Measurements from ENCODE around the gene PROCR.
"Not testable (repeated sequence)": the region's sequence is repeated elsewhere in the genome, so short reads cannot be mapped to it uniquely, and the experiment has no call there.

Gene PROCR

GRCh38 chr20:35171753-35172433, at the start of gene PROCR:
Gene PROCR, plus strand, starts transcription at chr20:35172072. Its CDS starts 83 bp downstream, at chr20:35172155.
- DNase-seq: peak; percentile 87

- no peak for DNase-seq
Measured at GRCh38 chr20:35122756-35123405, 49.0 kb upstream of the PROCR start.

DNA sequence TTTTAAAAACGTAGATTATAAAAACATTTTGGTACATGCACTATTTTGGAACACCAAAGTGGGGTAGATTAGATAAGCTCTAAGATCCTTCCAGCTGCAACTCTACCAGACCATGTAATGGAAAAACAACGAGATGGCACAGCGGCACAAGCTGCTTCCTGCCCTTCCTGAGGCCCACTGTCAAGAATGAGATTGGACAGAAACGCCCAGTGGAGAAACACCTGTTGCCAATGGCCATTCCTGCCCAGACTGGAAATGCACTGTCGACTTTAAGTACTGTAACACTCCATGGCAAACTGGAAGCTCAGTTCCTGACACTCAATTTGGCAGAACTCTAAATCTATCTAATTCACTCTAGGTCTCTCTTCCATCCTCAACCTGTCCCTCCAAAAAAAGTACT, 46.1 kb upstream of the PROCR start:
- no peak for DNase-seq

DNA sequence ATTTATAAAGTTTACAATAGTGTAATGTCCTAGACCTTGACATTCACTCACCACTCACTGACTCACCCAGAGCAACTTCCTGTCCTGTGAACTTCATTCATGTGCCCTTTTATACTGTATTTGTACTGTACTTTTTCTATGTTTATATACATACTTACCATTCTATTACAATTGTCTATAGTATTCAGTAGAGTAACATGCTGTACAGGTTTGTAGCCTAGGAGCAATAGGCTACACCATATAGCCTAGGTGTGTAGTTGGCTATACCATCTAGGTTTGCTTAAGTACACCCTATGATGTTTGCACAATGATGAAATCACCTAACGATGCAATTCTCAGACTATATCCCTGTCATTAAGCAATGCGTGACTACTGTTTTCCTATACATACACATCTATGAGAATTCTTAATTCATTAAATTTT, 42.2 kb upstream of the PROCR start:
- peak; percentile 37 for DNase-seq

- no peak for DNase-seq
Measured at GRCh38 chr20:35131934-35132333, 39.9 kb upstream of the PROCR start.

- no peak for DNase-seq
Measured at GRCh38 chr20:35133031-35133430, 38.8 kb upstream of the PROCR start.

DNA sequence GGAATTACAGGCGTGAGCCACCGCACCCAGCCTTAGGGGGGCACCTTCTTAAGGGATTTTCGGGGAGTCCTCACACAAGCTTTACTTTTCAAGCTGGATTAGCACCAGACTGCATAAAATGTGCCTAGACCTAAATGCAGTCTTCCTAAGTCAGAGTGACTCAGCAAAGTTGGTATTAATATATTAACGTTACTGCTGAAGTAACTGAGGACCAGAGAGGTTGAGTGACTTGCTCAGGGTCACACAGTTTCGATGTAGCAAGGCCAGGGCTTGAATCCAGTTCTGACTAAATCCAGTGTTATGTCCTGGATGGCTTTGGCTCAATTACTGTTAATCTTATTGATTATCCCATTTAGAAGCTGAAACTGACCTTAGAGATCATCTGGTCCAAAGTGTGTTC, 38.1 kb upstream of the PROCR start:
- no peak for DNase-seq

DNA sequence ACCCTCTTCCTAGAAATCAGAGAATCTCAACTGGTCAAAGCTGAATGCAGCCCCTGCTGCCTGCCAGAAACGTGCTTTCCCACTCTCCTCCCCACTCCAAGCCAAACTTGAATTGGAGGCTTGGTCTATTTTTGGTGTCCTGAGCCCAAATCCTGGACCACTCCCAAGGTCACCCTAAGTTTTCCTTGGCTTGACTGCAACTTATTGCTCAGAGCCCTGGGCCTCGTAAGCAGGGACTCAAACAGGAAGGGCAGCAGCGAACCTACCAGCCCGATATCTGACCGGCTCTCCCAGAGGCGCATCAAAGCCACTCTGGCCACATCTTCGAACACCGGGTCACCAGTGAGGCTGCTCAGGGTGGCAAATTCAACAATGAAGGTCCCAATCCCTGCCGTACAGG, 37.4 kb upstream of the PROCR start:
- no peak for DNase-seq

DNA sequence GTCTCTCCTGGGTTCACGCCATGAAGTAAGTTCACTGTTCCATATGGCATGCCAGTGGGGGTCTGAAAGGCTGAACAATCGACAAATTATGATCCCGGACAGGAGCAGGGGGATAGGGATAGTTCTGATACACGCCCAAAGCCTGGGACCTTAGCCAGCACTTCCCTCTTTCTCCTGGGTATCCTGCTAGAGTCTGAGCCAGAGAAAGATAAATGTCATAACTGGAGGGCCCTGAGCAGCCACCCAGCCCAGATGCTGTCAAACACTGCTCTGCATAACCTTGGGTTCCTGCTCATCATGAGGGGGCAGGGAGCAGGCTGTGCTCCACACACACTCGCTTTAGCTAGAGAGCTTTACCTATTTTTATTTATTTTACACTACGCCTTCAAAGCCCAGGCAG, 37.0 kb upstream of the PROCR start:
- DNase-seq: no peak

- peak; percentile 39 for DNase-seq
Measured at GRCh38 chr20:35135867-35136586, 35.8 kb upstream of the PROCR start.

DNA sequence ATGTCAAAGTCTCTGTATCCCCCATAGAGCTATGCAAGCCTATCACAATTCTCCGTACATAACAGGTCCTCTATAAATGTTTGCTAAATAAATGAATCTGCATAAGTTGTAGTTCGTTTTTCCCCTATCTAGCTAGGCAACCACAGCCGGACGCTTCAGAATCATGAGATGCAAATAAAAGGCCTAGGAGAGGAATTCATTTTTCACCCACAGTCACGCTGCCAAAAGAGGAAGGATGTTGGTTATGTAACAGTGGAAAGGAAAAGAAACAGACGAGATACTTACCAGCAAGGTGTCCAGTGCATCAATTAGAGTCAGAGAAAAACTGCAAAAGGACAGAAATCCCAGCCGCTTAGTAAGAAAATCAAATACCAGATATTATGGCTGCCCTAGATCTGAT, 27.2 kb upstream of the PROCR start:
- DNase-seq: peak; percentile 76

- DNase-seq: peak; percentile 43
Measured at GRCh38 chr20:35145141-35145564, 26.7 kb upstream of the PROCR start.

DNA sequence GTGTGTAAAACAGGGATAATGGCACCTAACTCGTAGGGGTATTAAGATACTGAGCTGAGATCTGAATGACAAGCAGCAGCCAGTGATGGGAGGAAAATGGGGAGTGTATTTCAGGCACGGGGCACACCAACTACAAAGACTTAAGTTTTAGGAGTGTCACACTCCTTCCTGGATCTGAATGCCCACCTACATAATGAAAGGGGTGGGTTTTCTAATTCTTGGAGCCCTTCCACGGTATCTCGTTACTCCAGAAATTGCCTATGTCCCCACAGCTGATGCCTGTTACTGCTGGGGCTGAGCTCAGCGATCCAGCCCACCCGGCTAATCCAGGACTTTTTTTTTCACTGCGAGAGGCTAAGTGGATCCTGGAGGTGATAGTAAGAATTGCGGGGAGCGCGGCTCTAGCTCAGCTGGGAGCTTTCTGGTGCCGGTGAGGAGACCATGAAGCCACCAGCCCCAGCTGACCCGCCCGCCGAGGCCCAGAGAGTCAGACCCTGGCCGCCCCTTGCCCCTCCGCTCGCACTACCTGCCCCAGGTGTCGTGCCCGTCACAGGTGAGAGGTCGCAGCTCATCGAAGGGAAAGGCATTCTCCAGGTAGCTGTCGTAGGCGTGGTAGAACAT, 25.5 kb upstream of the PROCR start:
- no peak for DNase-seq

DNA sequence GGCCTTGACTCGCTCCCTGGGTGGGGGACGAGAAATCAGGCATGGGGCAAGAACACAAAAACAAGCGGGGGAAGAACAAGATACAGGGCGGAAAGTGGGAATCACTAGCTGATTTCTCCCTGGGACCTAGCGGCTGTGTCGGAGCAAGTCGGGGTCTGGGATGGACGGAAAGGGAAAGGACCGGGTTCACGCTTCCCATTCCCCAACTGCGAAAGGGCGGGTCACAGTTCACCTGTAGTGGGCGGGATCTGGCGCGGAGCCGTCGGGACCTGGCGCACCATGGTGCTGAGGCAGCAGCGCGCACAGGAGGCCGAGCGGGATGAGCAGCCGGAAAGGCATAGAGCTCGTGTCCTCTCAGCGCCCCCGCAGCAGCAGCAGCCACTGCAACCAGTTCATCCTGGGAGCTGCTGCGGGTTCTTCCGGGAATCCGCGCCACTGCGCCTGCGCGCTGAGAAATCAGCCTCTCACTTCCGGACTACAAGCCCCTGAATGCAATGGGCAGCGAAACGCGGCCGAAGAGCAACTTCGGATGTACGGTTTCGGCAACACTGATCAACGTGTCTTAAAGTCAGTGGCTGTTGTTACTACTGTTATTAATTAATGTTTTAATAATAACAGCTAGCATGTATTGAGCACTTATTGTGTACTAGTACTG, 24.8 kb upstream of the PROCR start, which contains the start of gene EDEM2:
Gene EDEM2, minus strand, starts transcription at position 417 of the 655 bp plus-strand sequence. Its CDS starts 78 bp downstream, at position 339.
- peak; percentile 95 for DNase-seq

DNA sequence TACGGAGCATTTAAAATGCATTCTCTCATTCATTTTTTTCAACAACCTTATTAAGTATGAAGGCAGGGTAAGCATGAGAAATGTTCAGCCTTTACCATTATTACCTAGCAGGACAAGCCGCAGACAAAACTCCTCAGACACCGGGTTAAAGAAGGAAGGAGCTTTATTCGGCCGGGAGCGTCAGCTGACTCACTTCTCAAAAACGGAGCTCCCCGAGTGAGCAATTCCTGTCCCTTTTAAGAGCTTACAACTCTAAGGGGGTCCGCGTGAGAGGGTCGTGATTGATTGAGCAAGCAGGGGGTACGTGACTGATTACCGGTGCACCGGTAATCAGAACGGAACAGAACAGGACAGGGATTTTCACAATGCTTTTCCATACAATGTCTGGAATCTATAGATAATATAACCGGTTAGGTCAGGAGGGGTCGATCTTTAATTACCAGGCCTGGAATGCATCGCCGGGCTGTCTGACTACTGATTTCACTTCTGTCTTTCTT, 24.2 kb upstream of the PROCR start:
- DNase-seq: peak; percentile 58

- no peak for DNase-seq
Measured at GRCh38 chr20:35150846-35151579, 20.9 kb upstream of the PROCR start.

- DNase-seq: no peak
Measured at GRCh38 chr20:35151736-35152135, 20.1 kb upstream of the PROCR start.

DNA sequence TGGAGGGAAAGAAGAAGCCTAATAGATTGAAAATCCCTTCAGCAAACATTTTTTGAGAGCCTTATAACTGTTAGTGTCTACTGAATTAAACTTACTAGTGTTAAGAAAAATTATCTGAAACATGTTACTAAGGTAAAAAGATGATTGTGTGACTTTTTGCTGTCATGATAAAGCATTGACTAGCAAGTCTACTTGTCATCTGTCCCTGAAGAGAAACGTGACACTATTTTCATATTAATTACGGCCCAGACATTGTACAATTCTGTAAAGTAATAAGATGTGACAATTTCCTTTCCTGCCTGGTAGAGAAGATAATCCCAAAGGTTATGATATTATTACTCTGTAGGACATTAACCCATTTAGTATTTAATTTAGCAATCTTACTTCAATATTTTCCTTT, 15.9 kb upstream of the PROCR start:
- DNase-seq: no peak

GRCh38 chr20:35156978-35157377, 14.9 kb upstream of the PROCR start:
- DNase-seq: no peak

GRCh38 chr20:35160341-35160740, 11.5 kb upstream of the PROCR start:
- DNase-seq: not testable (repeated sequence)

DNA sequence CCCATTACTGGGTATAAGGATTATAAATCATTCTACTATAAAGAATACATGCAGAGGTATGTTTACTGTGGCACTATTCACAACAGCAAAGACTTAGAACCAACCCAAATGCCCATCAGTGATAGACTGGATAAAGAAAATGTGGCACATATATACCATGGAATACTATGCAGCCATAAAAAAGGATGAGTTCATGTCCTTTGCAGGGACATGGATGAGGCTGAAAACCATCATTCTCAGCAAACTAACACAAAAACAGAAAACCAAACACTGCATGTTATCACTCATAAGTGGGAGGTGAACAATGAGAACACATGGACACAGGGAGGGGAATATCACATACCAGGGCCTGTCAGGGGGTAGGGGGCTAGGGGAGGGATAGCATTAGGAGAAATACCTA, 7.3 kb upstream of the PROCR start:
- DNase-seq: not testable (repeated sequence)
